ENCODE results near the gene TSHZ2.

The TSHZ2 gene

DNA sequence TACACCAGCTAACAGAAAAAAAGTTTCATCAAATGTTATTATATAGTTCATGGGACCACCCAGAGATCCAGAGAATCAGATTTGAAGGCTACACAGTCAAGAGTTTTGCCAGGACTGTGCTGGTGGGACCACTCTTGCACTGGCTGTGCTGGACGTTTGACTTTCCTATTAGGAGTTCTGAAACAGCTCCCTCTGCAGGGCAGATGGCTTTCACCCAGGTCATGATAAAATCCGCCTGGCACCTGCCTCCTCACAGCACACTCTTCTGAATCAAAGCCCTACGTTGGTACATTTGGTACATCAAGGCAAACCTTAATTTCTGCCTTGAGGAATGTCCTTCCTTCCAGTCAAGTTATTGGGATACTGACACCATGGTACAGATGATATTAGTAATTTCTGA lies 319.4 kb downstream of the TSHZ2 start:
- DNase-seq = no peak

DNA sequence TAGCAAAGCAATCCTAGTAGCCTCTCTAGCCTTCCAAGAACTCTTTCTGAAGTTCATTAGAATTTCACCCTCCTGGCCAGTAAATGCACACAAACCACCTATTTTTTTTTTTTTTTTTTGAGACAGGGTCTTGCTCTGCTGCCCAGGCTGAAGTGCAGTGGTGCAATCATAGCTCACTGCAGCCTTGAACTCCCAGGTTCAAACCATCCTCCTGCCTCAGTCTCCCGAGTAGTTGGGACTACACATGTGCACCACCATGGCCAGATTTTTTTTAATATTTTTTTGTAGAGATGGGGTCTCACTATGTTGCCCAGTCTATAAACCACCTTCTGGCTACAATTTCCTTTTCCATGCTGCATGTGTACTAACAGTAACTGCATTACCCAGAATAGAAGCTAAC lies 320.2 kb downstream of the TSHZ2 start:
- DNase-seq = no peak

DNA sequence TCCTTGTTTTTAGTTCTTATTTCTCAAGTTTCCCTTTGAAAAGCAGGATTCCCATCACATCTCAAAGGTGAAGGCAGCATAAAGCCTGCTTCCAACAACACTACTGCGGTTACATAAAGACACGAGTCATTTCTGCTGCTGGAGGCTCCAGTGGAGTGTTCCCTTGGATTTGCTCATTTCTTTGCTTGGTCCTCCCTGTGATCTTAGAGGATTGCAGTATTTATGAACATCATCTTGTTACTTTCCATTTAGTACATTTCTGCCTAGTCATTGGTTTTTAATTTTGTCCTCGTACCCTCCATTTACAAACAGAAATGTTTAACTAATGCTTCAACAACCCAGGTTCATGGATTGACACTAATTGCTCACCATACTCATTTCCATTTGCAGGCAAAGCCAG lies 322.6 kb downstream of the TSHZ2 start:
- no peak for DNase-seq

DNA sequence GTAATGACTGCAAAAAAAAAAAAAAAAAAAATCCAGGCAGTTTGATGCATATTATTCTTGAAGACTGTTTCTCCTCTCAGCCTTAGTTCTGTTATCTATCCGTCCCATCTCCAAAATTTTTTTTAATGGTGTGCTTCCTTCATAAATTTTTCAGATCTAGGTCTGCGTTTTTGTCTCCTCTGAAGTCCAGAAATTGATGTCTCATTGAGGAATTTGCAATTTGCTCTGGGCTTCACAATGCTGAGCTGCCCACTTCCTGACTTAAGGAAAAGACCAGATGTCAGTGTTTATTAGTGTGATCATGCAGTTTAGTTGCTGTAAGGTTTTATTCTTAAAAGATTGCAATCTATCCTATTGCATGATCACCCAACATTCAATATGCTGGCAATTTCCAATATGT lies 323.9 kb downstream of the TSHZ2 start:
- DNase-seq = no peak

DNA sequence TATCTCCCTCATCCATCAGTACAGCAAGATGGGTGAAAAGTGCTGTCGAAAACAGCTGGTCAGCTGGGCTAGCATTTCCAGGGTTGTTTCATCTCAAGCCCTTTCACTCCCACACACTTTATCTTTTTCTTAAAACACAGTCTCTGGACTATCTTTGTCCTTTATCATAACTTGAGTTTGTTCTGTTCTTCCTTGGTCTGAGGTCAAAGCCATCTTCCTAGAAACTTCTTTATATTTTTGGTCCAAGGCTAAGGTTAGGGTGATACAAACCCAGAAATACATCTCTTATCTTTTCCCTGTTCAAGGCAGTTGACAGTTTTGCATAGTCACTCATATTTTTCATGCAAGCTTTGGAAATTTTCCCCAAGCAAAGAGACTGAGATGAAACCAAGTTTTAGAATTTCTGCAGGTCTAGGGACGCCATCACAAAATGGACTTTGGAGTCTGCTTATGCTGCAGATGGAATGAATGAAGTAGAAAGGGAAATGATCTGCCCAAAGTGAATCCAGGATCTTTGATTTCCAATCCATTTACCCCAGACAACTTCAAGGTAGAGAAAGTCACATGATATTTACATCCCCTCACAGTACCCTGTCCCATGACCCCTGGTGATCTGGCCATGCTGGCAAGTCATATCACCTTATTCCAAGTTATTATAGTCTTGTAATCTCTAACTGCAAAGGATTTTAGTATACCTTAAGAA lies 324.4 kb downstream of the TSHZ2 start:
- DNase-seq = no peak

DNA sequence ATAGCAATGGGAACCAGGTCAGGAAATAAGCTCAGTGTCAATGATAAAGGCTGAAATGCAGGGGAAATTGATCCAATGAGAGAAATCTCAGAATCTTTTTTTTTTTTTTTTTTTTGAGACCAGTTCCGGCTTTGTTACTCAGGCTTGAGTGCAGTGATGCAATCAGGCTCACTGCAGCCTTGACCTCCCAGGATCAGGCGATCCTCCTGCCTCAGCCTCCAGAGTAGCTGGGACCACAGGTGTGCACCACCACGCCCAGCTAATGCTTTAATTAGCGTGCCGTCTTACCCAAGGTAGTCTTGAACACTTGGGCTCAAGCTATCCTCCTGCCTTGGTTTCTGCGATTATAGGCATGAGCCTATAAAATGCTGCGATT lies 325.0 kb downstream of the TSHZ2 start:
- DNase-seq = no peak

DNA sequence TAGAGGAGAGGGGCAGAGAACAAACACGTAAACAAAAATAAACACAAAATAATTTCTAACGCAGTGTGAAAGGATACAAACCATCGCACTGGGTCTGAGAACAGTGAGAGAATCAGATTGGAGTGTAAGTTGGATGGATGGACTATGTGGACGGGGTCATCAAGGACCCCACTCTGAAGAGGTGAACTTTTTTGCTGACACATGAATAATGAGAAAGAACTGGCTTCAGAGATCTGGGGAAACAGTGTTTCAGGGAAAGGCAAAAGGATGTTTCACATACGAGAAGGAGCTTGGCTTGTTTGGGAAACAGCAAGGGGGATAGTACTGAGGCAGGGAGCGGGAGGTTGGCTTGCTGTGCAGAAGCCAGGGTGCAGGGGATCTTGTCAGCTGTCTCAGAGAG lies 326.1 kb downstream of the TSHZ2 start:
- no peak for DNase-seq

DNA sequence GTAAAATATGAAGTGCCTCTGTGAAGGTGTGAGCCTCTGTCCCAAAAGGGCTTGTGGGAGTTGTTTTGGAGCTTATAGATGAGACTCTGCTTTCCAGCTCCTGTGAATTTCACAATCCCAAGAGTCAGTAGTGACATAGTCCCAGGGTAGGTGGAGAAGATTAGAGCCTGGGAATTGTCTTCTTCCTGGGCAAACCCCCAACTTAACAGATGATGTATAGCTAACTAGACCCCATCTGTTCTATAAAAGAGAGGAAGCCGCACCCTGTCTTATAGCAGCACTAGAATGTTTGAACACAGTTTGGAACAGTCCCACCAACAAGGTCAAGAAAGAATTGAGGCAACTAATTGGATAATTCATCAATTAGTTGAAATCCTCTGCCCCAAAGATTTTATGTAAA lies 326.8 kb downstream of the TSHZ2 start:
- no peak for DNase-seq

DNA sequence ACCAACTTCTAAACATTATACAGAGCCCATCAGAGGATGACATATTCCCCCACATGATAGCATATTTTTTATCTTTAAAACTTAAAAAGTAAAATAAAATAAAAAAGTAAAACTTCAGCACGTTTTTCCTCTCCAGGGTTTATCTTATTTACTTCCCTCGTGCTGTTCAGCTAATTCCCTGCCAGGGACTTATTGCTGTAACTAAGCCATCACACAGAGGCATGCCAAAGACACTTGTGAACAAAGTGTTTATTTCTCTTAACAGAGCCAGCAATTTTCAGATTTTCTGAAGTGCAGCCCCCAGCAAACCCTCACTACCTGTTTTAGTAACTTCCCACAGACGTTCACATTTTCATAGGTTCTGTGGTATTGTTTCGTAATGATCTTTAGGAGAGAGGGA lies 327.7 kb downstream of the TSHZ2 start:
- no peak for DNase-seq

DNA sequence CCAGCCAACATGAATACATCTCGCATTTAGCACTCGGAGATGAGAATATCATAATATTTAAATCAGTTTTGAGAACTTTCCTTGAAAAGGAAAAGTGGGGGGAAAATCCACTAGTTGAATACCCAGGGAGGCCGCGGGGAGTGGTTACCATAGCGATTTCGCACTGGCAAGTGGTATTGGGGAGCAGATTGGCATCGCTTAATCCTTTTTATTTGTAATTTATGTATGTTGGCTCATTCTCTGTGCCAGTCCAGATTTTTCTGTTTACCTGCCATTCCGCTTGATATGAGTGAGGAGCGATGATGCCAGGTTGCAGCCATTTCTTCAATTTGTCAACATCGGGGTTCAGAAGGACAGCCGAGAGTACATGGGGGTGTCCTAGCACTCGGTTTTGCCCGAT lies 329.7 kb downstream of the TSHZ2 start:
- no peak for DNase-seq

DNA sequence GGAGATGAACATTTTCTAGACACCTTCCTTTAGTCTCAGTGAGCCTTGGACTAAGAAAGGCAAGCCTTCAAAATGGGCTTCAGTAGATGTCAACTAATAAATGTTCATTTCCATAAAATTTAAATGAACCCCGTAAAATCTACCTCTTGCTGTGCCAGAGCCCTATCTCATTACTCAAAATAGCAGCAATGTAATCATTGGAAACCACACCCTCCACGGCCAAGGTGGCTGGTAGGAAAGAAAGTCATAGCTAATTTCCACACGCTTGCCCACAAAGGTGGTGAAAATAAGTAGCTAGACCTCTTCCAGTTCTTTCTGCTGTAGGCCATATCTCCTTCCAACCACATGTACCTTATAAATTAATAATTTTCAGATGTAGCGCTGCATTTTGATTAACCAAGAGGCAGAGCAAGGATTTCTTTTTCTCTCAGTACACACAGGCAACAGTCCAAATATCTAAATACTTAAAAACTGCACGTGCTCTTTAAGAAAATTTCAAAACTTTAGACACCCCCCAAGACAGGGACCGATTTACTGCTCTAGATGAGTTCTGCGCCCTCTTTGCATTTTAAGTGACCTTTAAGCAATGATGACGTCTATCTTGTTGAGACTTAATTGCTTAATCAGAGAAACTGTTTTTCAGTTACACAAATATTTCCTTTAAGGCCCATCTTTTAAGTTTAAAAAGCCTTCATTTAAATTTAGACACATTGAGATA lies 330.7 kb downstream of the TSHZ2 start:
- no peak for DNase-seq

DNA sequence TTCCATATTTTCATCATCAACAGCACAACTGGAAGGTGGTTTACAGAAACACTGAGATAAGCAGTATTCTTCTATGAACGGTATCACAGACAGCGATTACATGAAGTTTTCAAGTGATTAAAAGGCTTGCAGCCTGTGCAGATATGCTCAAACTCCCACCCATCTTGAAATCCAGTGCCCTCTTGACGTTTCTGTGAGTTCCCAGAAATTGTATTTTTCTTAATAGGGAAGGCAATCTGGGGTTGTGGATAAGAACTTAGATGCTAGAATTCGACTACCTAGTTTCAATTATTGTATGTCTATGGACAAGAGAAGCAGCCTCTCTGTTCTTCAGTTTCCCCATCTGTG lies 331.2 kb downstream of the TSHZ2 start:
- DNase-seq = no peak

DNA sequence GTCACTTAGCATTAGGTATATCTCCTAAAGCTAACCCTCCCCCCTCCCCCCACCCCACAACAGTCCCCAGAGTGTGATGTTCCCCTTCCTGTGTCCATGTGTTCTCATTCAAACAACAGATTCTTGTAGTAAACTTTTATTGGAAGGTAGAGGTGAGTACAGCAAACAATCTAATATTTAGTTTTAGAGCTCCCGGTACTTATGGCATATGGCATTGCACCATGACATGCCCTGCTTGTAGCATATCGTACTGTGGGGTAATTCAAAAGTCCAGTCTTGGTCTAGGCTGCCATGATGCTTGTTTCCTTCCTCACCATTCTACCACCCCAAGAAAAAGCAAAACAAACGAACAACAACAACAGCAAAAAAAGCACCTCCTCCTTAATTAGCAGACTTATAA lies 332.0 kb downstream of the TSHZ2 start:
- no peak for DNase-seq

DNA sequence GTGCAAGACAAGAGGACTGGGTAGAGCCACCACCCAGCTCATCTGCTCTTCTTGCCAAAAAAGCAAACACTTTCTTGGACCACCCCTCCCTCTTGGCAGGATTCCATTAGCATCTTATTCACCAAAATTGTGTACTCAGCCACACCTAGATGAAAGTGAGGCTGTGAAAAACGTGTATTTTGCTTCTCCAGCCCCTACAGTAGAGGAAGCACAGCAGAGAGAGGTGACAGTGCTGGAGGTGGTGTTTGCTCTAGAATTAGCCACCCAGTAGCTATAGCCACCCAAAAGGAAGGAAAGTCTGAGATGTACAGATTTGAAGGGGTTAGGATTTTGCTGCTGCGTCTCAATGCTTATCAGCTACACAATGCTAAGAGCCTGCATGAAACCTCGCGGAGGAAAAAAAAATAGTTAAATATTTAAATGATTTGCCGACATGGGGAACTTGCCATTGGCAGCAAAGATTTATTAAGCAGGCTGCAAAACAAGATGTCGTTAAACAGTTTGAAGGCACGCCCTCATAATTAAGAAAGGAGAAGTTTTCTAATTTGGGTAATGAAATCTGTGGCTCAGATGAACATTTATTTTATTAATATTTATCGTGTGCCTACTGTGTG lies 334.1 kb downstream of the TSHZ2 start:
- no peak for DNase-seq

DNA sequence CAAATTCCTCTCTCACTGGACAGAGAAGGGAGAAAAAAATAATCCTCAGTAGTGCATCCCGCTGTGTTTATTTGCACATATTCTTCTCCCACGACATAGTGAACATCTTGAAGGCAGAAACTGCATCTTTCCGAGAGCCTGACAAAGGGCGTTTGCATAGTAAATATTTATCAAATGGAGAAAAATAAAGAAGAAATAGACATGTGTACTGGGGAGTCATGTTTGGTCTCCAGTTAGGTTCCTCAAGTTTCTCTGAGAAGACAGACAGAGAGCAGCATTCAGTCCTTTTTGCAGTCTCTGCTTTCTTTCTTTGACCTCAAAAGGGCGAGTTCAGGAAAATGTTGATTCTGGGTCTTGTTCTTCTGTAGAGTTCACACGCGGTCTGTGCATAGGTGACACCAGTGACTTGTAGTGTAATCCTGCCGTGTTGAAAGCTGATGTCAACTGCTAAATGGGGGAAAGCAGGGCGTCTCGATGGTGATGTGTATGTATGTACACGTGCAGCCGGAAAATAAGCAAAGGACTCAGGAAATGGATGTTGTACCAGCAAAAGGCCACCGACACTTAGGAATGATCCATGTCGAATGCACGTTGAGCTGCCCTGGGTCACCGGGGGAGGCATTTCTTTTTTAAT lies 335.9 kb downstream of the TSHZ2 start:
- no peak for DNase-seq

DNA sequence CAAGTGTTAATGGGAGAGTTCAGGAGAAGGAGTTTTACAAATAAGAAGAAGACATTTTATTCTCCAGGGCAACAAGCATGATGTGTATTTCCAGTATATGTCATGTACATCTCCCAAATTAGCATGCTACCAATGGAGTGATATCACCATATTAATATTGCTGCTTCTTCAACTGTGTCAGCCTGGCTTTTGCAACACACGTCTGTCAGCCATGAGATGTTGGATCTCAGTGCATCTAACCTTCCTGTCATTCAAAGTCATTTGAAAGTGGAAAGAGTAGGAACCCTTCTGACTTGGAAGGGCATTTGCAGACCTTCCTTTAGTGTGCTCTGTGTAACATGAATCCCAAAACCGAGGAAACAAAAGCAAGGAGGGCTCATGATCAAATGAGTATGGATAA lies 337.4 kb downstream of the TSHZ2 start:
- no peak for DNase-seq

DNA sequence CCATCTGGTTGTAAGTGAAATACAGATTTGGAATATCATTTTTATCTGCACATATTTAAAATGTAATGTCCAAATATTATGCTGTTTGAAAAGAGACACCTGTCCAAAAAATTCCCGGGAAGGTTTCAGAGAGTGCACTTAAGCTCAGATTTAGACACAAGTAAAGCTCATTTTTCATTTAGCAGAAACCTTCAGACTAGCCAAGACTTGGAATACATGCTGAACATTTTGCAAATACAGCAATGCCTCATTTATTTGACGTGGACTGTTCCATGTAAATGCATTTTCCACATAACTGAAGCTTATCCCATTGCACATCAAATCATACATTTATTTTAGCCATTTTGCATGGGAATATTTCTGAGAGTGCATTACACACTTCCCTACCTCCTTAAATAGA lies 340.8 kb downstream of the TSHZ2 start:
- DNase-seq = no peak

DNA sequence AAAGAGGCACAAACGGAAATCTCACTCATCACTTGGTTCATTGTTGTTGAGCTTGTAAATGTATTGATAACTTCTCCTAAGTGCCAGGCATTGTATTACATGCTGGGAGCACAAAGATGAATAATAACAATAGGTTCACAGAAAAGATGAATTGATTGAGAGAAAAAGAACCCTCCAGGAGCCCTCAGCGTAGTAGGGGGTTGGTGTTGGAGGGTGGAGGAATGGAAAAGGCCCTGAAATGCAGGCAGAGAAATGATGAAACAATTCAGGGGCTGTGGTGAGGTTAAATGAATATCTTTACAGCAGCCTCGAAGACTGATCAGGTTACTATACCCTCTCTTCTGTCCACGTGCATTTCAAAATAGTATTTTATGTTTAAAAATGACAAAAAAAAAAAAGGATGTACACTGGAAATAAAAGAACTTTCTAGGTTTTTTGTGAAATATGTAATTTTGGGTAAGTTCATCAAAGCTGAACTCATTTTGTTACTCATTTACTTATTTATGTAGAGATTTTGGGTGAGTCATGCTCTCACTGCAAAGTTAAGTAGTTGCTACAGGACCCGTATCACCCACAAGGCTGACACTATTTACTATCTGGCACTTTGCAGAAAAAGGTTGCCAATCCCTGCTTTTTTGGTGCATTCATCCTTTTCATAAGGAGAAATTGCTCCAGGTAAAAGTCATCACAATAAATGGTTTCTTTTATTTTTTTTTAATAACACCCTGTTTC lies 344.2 kb downstream of the TSHZ2 start:
- DNase-seq = no peak

DNA sequence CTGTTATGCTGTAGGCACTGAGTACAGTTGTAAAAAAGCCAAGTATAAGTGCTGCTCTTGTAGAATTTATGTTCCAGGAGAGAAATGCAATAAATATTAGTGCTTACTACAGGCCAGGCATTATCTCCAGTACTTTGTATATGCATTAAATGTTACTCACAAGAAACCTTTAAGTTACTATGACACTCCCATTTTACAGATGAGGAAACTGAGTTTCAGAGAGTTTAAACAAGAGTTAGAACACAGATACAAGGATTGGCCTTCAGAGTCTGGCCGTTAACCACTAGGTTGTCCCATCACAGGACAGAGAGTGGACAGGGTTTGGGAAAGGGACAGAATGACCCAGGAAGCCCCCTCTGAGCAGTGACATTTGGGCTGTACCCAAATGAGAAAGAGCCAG lies 347.0 kb downstream of the TSHZ2 start:
- DNase-seq = no peak

DNA sequence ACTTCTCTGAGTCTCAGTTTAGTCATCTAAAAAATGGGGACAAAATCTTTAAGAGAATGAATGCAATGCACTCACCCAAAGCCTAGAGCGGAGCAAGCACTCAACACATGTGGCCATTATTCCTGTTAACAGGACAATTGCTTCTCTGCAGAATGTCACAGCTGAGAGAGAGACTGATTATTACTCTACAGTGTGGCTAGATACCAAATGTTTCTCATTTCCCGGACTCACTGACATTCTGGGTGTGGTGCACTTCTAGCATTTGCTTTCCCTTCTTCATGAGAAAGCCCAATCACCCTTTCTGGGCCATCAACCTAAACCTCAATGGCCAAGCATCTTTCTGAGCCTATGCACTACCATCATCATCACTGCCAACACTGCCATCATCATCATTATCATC lies 347.6 kb downstream of the TSHZ2 start:
- DNase-seq = no peak

DNA sequence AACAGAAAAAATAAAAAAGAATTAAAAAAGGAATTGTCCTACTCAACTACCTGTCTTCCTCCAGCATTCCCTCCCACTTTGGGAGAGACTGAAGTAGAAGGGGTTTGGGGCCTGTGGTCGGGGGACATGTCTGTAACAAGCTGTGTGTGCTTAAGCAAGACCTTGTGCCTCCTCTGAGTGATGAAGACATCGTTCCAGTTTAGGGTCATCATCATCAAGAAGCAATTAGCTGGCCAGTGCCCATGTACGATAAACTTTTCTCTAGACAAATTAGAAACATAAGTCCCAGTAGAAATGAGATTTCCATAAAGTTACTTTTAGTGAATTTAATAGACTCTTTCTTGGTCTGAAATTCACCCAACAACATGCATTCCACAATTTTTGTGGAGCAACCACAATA lies 348.5 kb downstream of the TSHZ2 start:
- no peak for DNase-seq

DNA sequence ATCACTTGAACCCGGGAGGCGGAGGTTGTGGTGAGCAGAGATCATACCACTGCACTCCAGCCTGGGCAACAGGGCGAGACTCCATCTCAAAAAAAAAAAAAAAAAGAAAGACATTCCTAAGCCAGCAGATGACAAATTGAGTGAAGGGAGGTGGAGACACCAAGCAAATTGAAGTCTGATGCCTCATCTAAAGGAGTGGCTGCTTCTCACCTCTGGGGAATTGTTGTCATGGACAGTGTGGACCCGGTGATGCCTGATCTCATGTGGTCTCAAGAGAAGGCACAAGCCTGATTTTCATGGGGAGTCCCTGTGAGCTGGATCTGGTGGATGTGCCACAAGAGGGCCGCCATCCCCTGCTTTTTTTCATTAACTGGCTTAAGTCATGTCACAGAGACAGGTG lies 349.4 kb downstream of the TSHZ2 start:
- no peak for DNase-seq

DNA sequence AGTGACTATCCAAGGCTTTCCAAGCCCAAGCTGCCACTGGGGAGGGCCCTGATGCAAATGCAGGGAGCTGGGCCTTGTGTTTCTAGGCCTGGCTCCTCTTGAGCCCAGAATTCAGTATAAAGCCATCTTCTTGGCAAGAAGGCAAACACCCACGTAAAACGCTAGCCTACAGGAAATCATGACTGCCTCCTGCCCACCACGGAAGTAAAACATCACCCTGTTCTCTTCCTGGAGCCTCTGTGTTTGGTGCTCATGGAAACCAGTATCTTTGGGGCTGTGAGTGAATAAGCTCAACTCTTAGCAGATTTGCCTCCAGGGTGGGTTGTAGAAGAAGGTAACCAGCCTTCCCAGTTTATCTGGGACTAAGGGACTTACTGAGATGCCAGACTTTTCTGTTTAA lies 350.5 kb downstream of the TSHZ2 start:
- DNase-seq = no peak

All from fibroblast of skin of scalp (primary cell).